HG03025 (cell line): ENCODE data around the gene TRMT61A.

Experiments
- ATAC-seq: cut with Tn5 transposase; IDR thresholded peaks from one replicate; pipeline ENCODE4 v1.9.1; 2021; ENCODE audit warnings: mild to moderate bottlenecking, moderate library complexity; ENCODE audit not compliant: unreplicated experiment, low FRiP score

Gene TRMT61A

GRCh38 chr14:103528587-103529382 is at the start of gene TRMT61A:
Gene TRMT61A (plus strand): TSS chr14:103529196. CDS start chr14:103529979, 783 bp downstream.
- ATAC-seq: peak; percentile 31

- ATAC-seq: no peak
Measured at GRCh38 chr14:103480595-103480994, 48.4 kb upstream of the TRMT61A start.

GRCh38 chr14:103483600-103483999 is 45.4 kb upstream of the TRMT61A start:
- no peak for ATAC-seq

- no peak for ATAC-seq
Measured at GRCh38 chr14:103485504-103485903, 43.5 kb upstream of the TRMT61A start.

GRCh38 chr14:103488071-103488470 is 40.9 kb upstream of the TRMT61A start:
- no peak for ATAC-seq

GRCh38 chr14:103488960-103489359 is 40.0 kb upstream of the TRMT61A start:
- ATAC-seq: no peak

- ATAC-seq: no peak
Measured at GRCh38 chr14:103489621-103490020, 39.4 kb upstream of the TRMT61A start.

GRCh38 chr14:103491691-103492090 is 37.3 kb upstream of the TRMT61A start:
- ATAC-seq: no peak

GRCh38 chr14:103492156-103492925 is 36.7 kb upstream of the TRMT61A start:
- ATAC-seq: no peak

- ATAC-seq: no peak
Measured at GRCh38 chr14:103495854-103496253, 33.1 kb upstream of the TRMT61A start.

GRCh38 chr14:103496776-103497175 is 32.2 kb upstream of the TRMT61A start:
- ATAC-seq: no peak

GRCh38 chr14:103499709-103500108 is 29.3 kb upstream of the TRMT61A start:
- no peak for ATAC-seq

- no peak for ATAC-seq
Measured at GRCh38 chr14:103500148-103500990, 28.6 kb upstream of the TRMT61A start.

GRCh38 chr14:103501041-103501870 is 27.7 kb upstream of the TRMT61A start:
- ATAC-seq: no peak

GRCh38 chr14:103501921-103502669 is 26.9 kb upstream of the TRMT61A start:
- no peak for ATAC-seq

GRCh38 chr14:103502877-103503276 is 26.1 kb upstream of the TRMT61A start:
- no peak for ATAC-seq

- ATAC-seq: no peak
Measured at GRCh38 chr14:103503296-103503695, 25.7 kb upstream of the TRMT61A start.

- no peak for ATAC-seq
Measured at GRCh38 chr14:103504991-103505565, 23.9 kb upstream of the TRMT61A start.

- no peak for ATAC-seq
Measured at GRCh38 chr14:103507751-103508150, 21.2 kb upstream of the TRMT61A start.
